Measurements from ENCODE around the gene BCL10.

The BCL10 gene

DNA sequence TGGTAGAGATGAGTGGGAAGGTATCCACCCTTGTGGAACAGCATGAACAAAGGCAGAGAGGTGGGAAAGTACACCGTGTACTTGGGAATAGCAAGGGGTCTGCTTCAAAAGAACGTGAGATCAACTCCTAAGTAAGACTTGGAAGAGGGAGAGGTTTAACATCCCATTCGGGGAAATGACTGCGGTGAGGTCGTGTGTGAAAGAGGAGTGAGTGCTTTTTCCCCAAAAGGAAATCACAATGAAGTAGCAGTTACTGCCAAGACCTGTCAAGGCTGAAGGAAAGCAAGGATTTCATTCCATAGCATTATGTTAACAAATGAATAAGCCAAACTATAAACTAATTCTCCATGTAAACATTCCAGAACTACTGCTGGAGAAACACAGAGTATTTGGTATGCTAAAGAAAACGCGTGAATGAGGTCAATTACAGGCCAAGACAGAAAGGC lies 55.7 kb downstream of the BCL10 start:
- DNase-seq (ENCODE audit: low spot score): no peak

DNA sequence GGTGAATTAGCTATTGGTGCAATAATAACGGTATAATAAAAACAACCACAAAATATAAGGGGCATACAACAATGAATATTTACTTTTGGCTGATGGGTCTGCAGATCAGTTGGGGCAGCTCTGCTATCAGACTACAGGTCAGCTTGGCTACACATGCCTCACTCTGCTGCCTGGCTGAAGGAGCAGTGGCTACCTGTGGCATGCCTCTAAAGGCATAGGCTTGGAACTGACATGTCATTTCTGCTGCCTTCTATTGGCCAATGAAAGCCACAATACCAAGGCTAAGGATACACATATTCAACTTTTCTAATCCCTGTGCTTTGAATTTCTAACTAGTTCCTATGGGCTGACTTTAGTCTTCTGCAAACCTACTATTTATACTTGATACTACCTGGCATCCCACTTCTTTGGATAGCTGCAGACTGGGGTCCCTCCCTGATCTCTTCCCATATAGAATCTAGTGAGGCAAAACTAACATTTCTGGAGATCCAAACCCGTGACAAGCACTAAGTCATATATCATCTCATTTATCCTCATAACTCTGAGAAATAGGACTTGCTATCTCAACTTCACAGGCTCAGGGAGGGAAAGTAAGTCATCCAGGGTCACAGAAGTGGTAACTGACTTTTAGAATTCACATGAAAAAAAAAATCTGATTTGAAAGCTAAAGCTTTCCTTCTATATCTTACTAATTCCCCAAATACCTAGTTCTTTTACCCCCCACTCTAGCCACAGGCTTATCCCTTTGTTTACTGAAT lies 56.4 kb downstream of the BCL10 start:
- no peak for DNase-seq (ENCODE audit: low spot score)

DNA sequence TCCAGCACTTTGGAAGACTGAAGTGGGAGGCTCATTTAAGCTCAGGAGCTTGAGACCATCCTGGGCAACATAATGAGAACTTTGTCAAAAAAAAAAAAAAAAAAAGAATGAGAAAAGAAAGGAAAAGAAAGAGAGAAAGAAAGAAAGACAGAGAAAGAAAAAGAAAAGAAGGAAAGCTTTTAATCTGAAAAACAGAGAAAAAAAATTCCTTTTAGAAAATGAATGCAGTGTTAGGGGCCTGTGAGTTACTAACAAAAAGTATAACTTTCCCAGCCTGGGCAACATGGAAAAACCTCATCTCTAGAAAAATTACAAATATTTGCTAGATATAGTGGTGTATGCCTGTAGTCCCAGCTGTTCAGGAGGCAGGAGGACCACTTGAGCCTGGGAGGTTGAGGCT lies 59.7 kb downstream of the BCL10 start:
- no peak for DNase-seq (ENCODE audit: low spot score)

Measured in CD4-positive, alpha-beta T cell treated with Interleukin-6 at 100 ng/mL for 8 hours (primary cell).